ENCODE results near the gene PRKCB. TPM values are rescaled to one million over a fixed set of nuclear protein-coding genes. Genes with fewer than 3 reads are reported as not detected.

The PRKCB gene
- total and polyA plus RNA-seq, 2 experiments from 2014 or later, result 3.7 to 16.4 TPM

GRCh38 chr16:24146518-24146917 lies 310.7 kb downstream of the PRKCB start:
- peaks cover 2% of the 10 kb centered on the region; the same call in 2 of the 3 replicates for H3K36me3 Mint-ChIP-seq (ENCODE audit: low read depth)
- peaks cover 4% of the 10 kb centered on the region for H3K4me1 Mint-ChIP-seq
- Histone ChIP-seq H3K36me3 (ENCODE audit: insufficient read depth) (no peaks in the 10 kb centered on the region), H3F3A (replicated peaks; ENCODE audit: low read depth) (no peaks in the 10 kb centered on the region), H3K4me2 (no peak overlapping the region), H2AFZ (no peak overlapping the region), H3K79me2 (replicated peaks; ENCODE audit: insufficient read depth) (no peaks in the 10 kb centered on the region), H3K4me3 (no peak overlapping the region), H3K9me2 (ENCODE audit: insufficient read depth) (no peaks in the 10 kb centered on the region), H3K27me3 (ENCODE audit: insufficient read depth) (no peaks in the 10 kb centered on the region), H4K20me1 (replicated peaks; ENCODE audit: insufficient read depth) (no peaks in the 10 kb centered on the region), H3K27ac (ENCODE audit: low read depth) (no peak overlapping the region), H3K4me1 (ENCODE audit: insufficient read depth) (no peaks in the 10 kb centered on the region; the same call in 1 of the 2 replicates)
- peaks cover 1% of the 10 kb centered on the region; the same call in 1 of the 3 replicates for H3K9me3 Mint-ChIP-seq
- no peak overlapping the region for H3K27ac Mint-ChIP-seq
- H3K27me3 Mint-ChIP-seq (ENCODE audit: insufficient read depth, low read depth, poor library complexity), result peaks cover 2% of the 10 kb centered on the region
- no peak for ATAC-seq
- no peak overlapping the region for H3K4me3 Mint-ChIP-seq
- TF ChIP-seq EZH2phosphoT487 (IDR thresholded peaks at IDR 0.05; ENCODE audit: unreplicated experiment) (no peak), ZNF462 (CRISPR knock-in tag; IDR thresholded peaks at IDR 0.05) (no peak)
- TF ChIP-seq, protein P1, sequence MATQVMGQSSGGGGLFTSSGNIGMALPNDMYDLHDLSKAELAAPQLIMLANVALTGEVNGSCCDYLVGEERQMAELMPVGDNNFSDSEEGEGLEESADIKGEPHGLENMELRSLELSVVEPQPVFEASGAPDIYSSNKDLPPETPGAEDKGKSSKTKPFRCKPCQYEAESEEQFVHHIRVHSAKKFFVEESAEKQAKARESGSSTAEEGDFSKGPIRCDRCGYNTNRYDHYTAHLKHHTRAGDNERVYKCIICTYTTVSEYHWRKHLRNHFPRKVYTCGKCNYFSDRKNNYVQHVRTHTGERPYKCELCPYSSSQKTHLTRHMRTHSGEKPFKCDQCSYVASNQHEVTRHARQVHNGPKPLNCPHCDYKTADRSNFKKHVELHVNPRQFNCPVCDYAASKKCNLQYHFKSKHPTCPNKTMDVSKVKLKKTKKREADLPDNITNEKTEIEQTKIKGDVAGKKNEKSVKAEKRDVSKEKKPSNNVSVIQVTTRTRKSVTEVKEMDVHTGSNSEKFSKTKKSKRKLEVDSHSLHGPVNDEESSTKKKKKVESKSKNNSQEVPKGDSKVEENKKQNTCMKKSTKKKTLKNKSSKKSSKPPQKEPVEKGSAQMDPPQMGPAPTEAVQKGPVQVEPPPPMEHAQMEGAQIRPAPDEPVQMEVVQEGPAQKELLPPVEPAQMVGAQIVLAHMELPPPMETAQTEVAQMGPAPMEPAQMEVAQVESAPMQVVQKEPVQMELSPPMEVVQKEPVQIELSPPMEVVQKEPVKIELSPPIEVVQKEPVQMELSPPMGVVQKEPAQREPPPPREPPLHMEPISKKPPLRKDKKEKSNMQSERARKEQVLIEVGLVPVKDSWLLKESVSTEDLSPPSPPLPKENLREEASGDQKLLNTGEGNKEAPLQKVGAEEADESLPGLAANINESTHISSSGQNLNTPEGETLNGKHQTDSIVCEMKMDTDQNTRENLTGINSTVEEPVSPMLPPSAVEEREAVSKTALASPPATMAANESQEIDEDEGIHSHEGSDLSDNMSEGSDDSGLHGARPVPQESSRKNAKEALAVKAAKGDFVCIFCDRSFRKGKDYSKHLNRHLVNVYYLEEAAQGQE (IDR thresholded peaks at IDR 0.05; ENCODE audit: unreplicated experiment), result no peak
- TF ChIP-seq, protein P2, sequence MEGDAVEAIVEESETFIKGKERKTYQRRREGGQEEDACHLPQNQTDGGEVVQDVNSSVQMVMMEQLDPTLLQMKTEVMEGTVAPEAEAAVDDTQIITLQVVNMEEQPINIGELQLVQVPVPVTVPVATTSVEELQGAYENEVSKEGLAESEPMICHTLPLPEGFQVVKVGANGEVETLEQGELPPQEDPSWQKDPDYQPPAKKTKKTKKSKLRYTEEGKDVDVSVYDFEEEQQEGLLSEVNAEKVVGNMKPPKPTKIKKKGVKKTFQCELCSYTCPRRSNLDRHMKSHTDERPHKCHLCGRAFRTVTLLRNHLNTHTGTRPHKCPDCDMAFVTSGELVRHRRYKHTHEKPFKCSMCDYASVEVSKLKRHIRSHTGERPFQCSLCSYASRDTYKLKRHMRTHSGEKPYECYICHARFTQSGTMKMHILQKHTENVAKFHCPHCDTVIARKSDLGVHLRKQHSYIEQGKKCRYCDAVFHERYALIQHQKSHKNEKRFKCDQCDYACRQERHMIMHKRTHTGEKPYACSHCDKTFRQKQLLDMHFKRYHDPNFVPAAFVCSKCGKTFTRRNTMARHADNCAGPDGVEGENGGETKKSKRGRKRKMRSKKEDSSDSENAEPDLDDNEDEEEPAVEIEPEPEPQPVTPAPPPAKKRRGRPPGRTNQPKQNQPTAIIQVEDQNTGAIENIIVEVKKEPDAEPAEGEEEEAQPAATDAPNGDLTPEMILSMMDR (conservative IDR thresholded peaks at IDR 0.05; ENCODE audit: low read depth in 2 of 2), result no peak
- DNase-seq (ENCODE audit: low spot score), result no peak
